H1 (cell line): ENCODE data around the gene TMEM154. TPM values are rescaled to one million over a fixed set of nuclear protein-coding genes. Genes with fewer than 3 reads are reported as not detected.

ENCODE experiments used
- CTCF ChIA-PET: fragments of 300-600 bp; sonication (Branson Sonifier 250); formaldehyde crosslinking; loops from one replicate; lab custom pipeline; 2021; ENCODE audit not compliant: partially characterized antibody; lab: Charles Lee
- POLR2A ChIA-PET: fragments of 300-600 bp; sonication (Branson Sonifier 250); formaldehyde crosslinking; loops from one replicate; lab custom pipeline; 2021; ENCODE audit warnings: inconsistent platforms; ENCODE audit not compliant: partially characterized antibody; lab: Charles Lee
- DNase-seq, 2 experiments: peaks; one replicate each; pipeline versions ENCODE4 v3.0.0 to v3.0.0-alpha.2; 2010 to 2022; ENCODE audit warnings: low spot score in 2 of 2, low read depth in 1 of 2, mixed read lengths in 1 of 2
- FAIRE-seq: peaks from 2 replicates; lab custom pipeline; 2011; peaks lifted over from hg19 to GRCh38; lab: Jason Lieb, UNC
- H2AFZ ChIP-seq: 2 replicates; pipeline ENCODE4 v1.8.1; 2012; ENCODE audit warnings: low read length, inconsistent platforms
- H2AK5ac ChIP-seq: 2 replicates; pipeline ENCODE4 v1.6.1; 2013; ENCODE audit warnings: low read depth, low read length
- H2BK120ac ChIP-seq: replicated peaks from 2 replicates; pipeline ENCODE3; 2013; ENCODE audit warnings: low read depth, low read length, inconsistent platforms
- H2BK12ac ChIP-seq: 2 replicates; pipeline ENCODE4 v1.6.1; 2013; ENCODE audit warnings: low read depth, low read length
- H2BK15ac ChIP-seq: 2 replicates; pipeline ENCODE4 v1.6.1; 2013; ENCODE audit warnings: low read length
- H2BK20ac ChIP-seq: 2 replicates; pipeline ENCODE4 v1.6.1; 2013; ENCODE audit warnings: low read length
- H2BK5ac ChIP-seq: 2 replicates; pipeline ENCODE4 v1.6.1; 2013; ENCODE audit warnings: low read depth, low read length
- H3K14ac ChIP-seq: 2 replicates; pipeline ENCODE4 v1.6.1; 2013; ENCODE audit warnings: inconsistent platforms; ENCODE audit not compliant: insufficient read length
- H3K18ac ChIP-seq: 2 replicates; pipeline ENCODE4 v1.6.1; 2013; ENCODE audit warnings: low read length; ENCODE audit errors: extremely low read depth
- H3K23ac ChIP-seq: 2 replicates; pipeline ENCODE4 v1.6.1; 2013; ENCODE audit warnings: inconsistent platforms; ENCODE audit not compliant: insufficient read length
- H3K23me2 ChIP-seq: 2 replicates; pipeline ENCODE4 v1.6.1; 2013; ENCODE audit warnings: low read depth, low read length
- H3K27ac ChIP-seq: 2 replicates; pipeline ENCODE4 v1.6.1; 2011; ENCODE audit warnings: low read depth, low read length, inconsistent platforms
- H3K27me3 ChIP-seq, 4 experiments: replicated peaks in 1 of 4; 1 replicate in 1 of 4; 2 replicates in 3 of 4; pipeline versions ENCODE4 v1.6.1 to v1.8.1; 2011 to 2013; ENCODE audit warnings: low read length in 3 of 4, mild to moderate bottlenecking in 3 of 4, inconsistent platforms in 2 of 4, mixed read lengths in 2 of 4, moderate library complexity in 1 of 4; ENCODE audit not compliant: control insufficient read depth in 3 of 4, insufficient read depth in 3 of 4; ENCODE audit errors: extremely low read depth in 1 of 4
- H3K36me3 ChIP-seq, 4 experiments: 2 replicates each; pipeline versions ENCODE4 v1.6.1 to v1.8.1; 2011 to 2013; ENCODE audit warnings: mild to moderate bottlenecking in 4 of 4, low read length in 3 of 4, moderate library complexity in 2 of 4, control low read depth in 1 of 4, inconsistent platforms in 1 of 4; ENCODE audit not compliant: insufficient read depth in 4 of 4, control insufficient read depth in 2 of 4
- H3K4ac ChIP-seq: replicated peaks from 2 replicates; pipeline ENCODE3; 2013; ENCODE audit warnings: low read length, low read depth, mixed read lengths, inconsistent platforms; ENCODE audit not compliant: insufficient read length
- H3K4me1 ChIP-seq, 4 experiments: replicated peaks in 1 of 4; 1 replicate in 1 of 4; 2 replicates in 3 of 4; pipeline versions ENCODE4 v1.6.1 to v1.8.1; 2011 to 2013; ENCODE audit warnings: low read length in 3 of 4, inconsistent platforms in 2 of 4, mixed read lengths in 1 of 4; ENCODE audit not compliant: insufficient read depth in 4 of 4, control insufficient read depth in 3 of 4
- H3K4me2 ChIP-seq, 2 experiments: 2 replicates each; pipeline versions ENCODE4 v1.6.1 to v1.8.1; 2011 to 2013; ENCODE audit warnings: low read depth in 2 of 2, low read length in 2 of 2, control low read depth in 1 of 2, inconsistent platforms in 1 of 2, mild to moderate bottlenecking in 1 of 2; ENCODE audit not compliant: insufficient read depth in 1 of 2
- H3K4me3 ChIP-seq, 4 experiments: fragments of 200-600, 300-600 bp in 1 of 4; sonication (generic), shearing (Covaris generic), sonication (Bioruptor Twin) in 1 of 4; 2 replicates each; pipeline versions ENCODE4 v1.5.1 to v1.8.1; 2011 to 2016; ENCODE audit warnings: low read length in 4 of 4, low read depth in 3 of 4, control low read depth in 2 of 4, inconsistent platforms in 2 of 4, mild to moderate bottlenecking in 2 of 4, mixed read lengths in 1 of 4, moderate library complexity in 1 of 4; ENCODE audit not compliant: insufficient read depth in 2 of 4; ENCODE audit errors: extremely low read depth in 1 of 4
- H3K56ac ChIP-seq: replicated peaks from 2 replicates; pipeline ENCODE3; 2013; ENCODE audit warnings: low read depth, mild to moderate bottlenecking, mixed read lengths, low read length, inconsistent platforms; ENCODE audit not compliant: insufficient read length
- H3K79me1 ChIP-seq: 2 replicates; pipeline ENCODE4 v1.6.1; 2013; ENCODE audit warnings: low read depth, low read length, control low read depth
- H3K79me2 ChIP-seq, 2 experiments: 2 replicates each; pipeline versions ENCODE4 v1.6.1 to v1.8.1; 2012 to 2013; ENCODE audit warnings: low read length in 2 of 2, mild to moderate bottlenecking in 2 of 2, inconsistent platforms in 1 of 2; ENCODE audit not compliant: insufficient read depth in 2 of 2, control insufficient read depth in 1 of 2
- H3K9ac ChIP-seq, 4 experiments: replicated peaks in 1 of 4; 1 replicate in 1 of 4; 2 replicates in 3 of 4; pipeline versions ENCODE4 v1.6.1 to v1.8.1; 2011 to 2013; ENCODE audit warnings: low read depth in 3 of 4, low read length in 3 of 4, control low read depth in 2 of 4, mild to moderate bottlenecking in 2 of 4, moderate library complexity in 2 of 4, inconsistent platforms in 1 of 4; ENCODE audit errors: extremely low read depth in 1 of 4
- H3K9me3 ChIP-seq, 2 experiments: 2 replicates each; pipeline versions ENCODE4 v1.6.1 to v1.8.1; 2012 to 2013; ENCODE audit warnings: mild to moderate bottlenecking in 2 of 2, moderate library complexity in 2 of 2, control low read depth in 1 of 2, inconsistent platforms in 1 of 2, low read depth in 1 of 2, low read length in 1 of 2, mixed read lengths in 1 of 2; ENCODE audit not compliant: insufficient read depth in 2 of 2
- H4K20me1 ChIP-seq, 2 experiments: replicated peaks in 1 of 2; 2 replicates each; pipeline versions ENCODE3 to v1.8.1; 2011 to 2013; ENCODE audit warnings: inconsistent platforms in 2 of 2, low read length in 2 of 2, mild to moderate bottlenecking in 1 of 2; ENCODE audit not compliant: insufficient read depth in 2 of 2, control insufficient read depth in 1 of 2
- H4K5ac ChIP-seq: 2 replicates; pipeline ENCODE4 v1.6.1; 2013; ENCODE audit warnings: low read length, low read depth, mixed read lengths, inconsistent platforms; ENCODE audit not compliant: insufficient read length
- H4K8ac ChIP-seq: 2 replicates; pipeline ENCODE4 v1.8.0; 2013; ENCODE audit warnings: mild to moderate bottlenecking, moderate library complexity, low read length, inconsistent platforms; ENCODE audit not compliant: insufficient read depth; ENCODE audit errors: extremely low read depth
- H4K91ac ChIP-seq: replicated peaks from 2 replicates; pipeline ENCODE3; 2013; ENCODE audit warnings: low read length, mixed read lengths, inconsistent platforms; ENCODE audit not compliant: insufficient read length
- BCL11A ChIP-seq, 2 experiments: IDR thresholded peaks; one replicate each; pipeline ENCODE4 v1.6.1; 2011; ENCODE audit warnings: low read depth in 2 of 2, low read length in 2 of 2, mild to moderate bottlenecking in 2 of 2
- CREB1 ChIP-seq: IDR thresholded peaks from 2 replicates; pipeline ENCODE4 v1.6.1; 2012; ENCODE audit warnings: inconsistent platforms
- CTCF ChIP-seq, 3 experiments: IDR thresholded peaks; 1 replicate in 2 of 3; 2 replicates in 1 of 3; pipeline versions ENCODE4 v1.5.1 to v1.6.1; 2011; ENCODE audit warnings: low read length in 3 of 3, mild to moderate bottlenecking in 3 of 3, inconsistent platforms in 2 of 3, low read depth in 1 of 3, moderate library complexity in 1 of 3; ENCODE audit not compliant: insufficient read depth in 1 of 3; ENCODE audit errors: control extremely low read depth in 1 of 3
- KDM1A ChIP-seq: fragments of 200-600, 300-600 bp; sonication (generic); IDR thresholded peaks from 2 replicates; pipeline ENCODE4 v1.7.1; 2016; ENCODE audit warnings: mild to moderate bottlenecking, low read length, borderline replicate concordance
- MAX ChIP-seq: IDR thresholded peaks from 2 replicates; pipeline ENCODE4 v1.6.1; 2012; ENCODE audit warnings: inconsistent platforms
- POLR2AphosphoS5 ChIP-seq: IDR thresholded peaks from 2 replicates; pipeline ENCODE4 v1.6.1; 2011; ENCODE audit warnings: low read depth, low read length
- SIN3A ChIP-seq, 2 experiments: IDR thresholded peaks in 1 of 2; conservative IDR thresholded peaks in 1 of 2; 2 replicates each; pipeline ENCODE4 v1.6.1; 2011 to 2012; ENCODE audit warnings: low read length in 2 of 2, improper control_type of control experiment in 1 of 2, low read depth in 1 of 2, mild to moderate bottlenecking in 1 of 2
- SIX5 ChIP-seq: IDR thresholded peaks from 2 replicates; pipeline ENCODE4 v1.6.1; 2011; ENCODE audit warnings: mild to moderate bottlenecking, low read depth, low read length
- TAF1 ChIP-seq: IDR thresholded peaks from 2 replicates; pipeline ENCODE4 v1.6.1; 2011; ENCODE audit warnings: mild to moderate bottlenecking, low read depth, low read length
- TEAD4 ChIP-seq: IDR thresholded peaks from 2 replicates; pipeline ENCODE4 v1.6.1; 2012; ENCODE audit warnings: low read depth, low read length, inconsistent platforms, mixed read lengths
- WGBS, 2 experiments: shearing (Covaris generic) in 1 of 2; methylation state at CpG; one replicate each; pipeline versions ENCODE4 v1.1.6 to v1.1.7; 2013 to 2015; ENCODE audit warnings: low lambda C conversion rate in 2 of 2, mixed read lengths in 2 of 2, inconsistent platforms in 1 of 2, low coverage in 1 of 2, missing lambda C conversion rate in 1 of 2; ENCODE audit not compliant: insufficient replicate concordance in 2 of 2, insufficient coverage in 1 of 2, insufficient read length in 1 of 2; ENCODE audit errors: extremely low coverage in 1 of 2, missing lambda C conversion rate in 1 of 2; 5-methylcytosine and 5-hydroxymethylcytosine counted together
- polyA plus RNA-seq, 7 experiments: library from polyadenylated mRNA; depleted of rRNA in 3 of 7; stranded (reverse) in 5 of 7; unstranded in 2 of 7; fragments of >200 nt in 5 of 7; fragments of 200-250 nt in 2 of 7; gene quantifications; 1 replicate in 5 of 7; 2 replicates in 1 of 7; 4 replicates in 1 of 7; pipeline versions ENCODE4 v1.2.1 to v1.2.3, GENCODE V29; 2011 to 2013; ENCODE audit warnings: missing spikeins in 2 of 7, mixed read lengths in 2 of 7
- total RNA-seq: library from RNA; stranded (reverse); fragmentation: NEBNext Ultra II Directional; extraction: Animal tissue kit (Norgen Biotek cat#: 25700); gene quantifications from 2 replicates; pipeline ENCODE4 v1.2.1, GENCODE V29; 2021

The TMEM154 gene
- total and polyA plus RNA-seq, 2 of the 8 experiments (the other 6 are each of a cell fraction or from before 2014, with no cell fraction given), result 0.33 to 1.2 TPM

DNA sequence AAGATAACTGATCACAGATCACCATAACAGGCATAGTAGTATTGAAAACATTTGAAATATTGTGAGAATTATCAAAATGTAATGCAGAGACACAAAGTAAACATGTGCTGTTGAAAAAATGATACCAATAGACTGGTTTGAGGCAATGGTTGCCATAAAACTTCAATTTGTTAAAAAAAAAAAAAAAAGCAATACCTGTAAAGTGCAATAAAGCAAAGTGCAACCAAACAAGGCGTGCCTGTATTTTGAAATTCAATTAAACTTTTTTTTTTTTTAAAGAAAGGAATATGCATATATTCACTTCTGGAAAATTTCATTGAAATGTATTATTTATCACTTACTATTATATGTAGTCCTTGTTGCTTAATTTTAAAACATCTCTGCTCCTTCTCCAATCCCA, 27.7 kb downstream of the TMEM154 start:
- H3K9me3 ChIP-seq, result peaks cover 1% of the 10 kb centered on the region in 2 experiments; a peak in 2 of 4 replicates
- no peak overlapping the region for H3K27ac ChIP-seq
- DNase-seq (no peak), FAIRE-seq (no peak)
- no peak overlapping the region for H2BK5ac ChIP-seq
- H3K4me2 ChIP-seq, result no peak overlapping the region
- H3K79me1 ChIP-seq, result no peaks in the 10 kb centered on the region
- no peak overlapping the region for H2AFZ ChIP-seq
- H4K5ac ChIP-seq, result no peak overlapping the region
- H3K4me1 ChIP-seq, result peaks cover 3 to 9% (median 5%) of the 10 kb centered on the region in 4 experiments
- H3K4me3 ChIP-seq, result no peak overlapping the region
- CTCF ChIA-PET, result interaction anchor here (1.7 kb wide), 1 partner anchor 11 kb away, joined by 8 read pairs; no protein-coding TSS in a partner anchor
- no peak overlapping the region for H2BK120ac ChIP-seq
- no peak overlapping the region for H2BK20ac ChIP-seq
- H3K14ac ChIP-seq, result no peak overlapping the region
- H4K8ac ChIP-seq, result no peak overlapping the region
- POLR2A ChIA-PET, result no interaction called here
- H3K27me3 ChIP-seq, result no peaks in the 10 kb centered on the region
- no peak overlapping the region for H3K23ac ChIP-seq
- H3K36me3 ChIP-seq, result no peaks in the 10 kb centered on the region
- no peak overlapping the region for H4K91ac ChIP-seq
- WGBS, 2 experiments, result 83% methylated on average over 1 of the region's 1 CpG; no CpG with 5 or more reads in 1 of the 2 experiments
- no peaks in the 10 kb centered on the region for H3K79me2 ChIP-seq
- no peak overlapping the region for H2BK12ac ChIP-seq
- no peak overlapping the region for H3K4ac ChIP-seq
- no peak overlapping the region for H3K9ac ChIP-seq
- no peak overlapping the region for H2BK15ac ChIP-seq
- no peak overlapping the region for H3K56ac ChIP-seq
- no peak overlapping the region for H2AK5ac ChIP-seq
- no peaks in the 10 kb centered on the region for H3K23me2 ChIP-seq
- H4K20me1 ChIP-seq, result no peaks in the 10 kb centered on the region
- TF ChIP-seq CTCF (IDR thresholded peaks at IDR 0.05; ENCODE audit: control extremely low read depth in 1 of 3, insufficient read depth in 1 of 3, low read depth in 1 of 3, low read length in 3 of 3) (no peak), TAF1 (no peak), POLR2AphosphoS5 (no peak), TEAD4 (no peak), KDM1A (no peak), BCL11A (IDR thresholded peaks at IDR 0.05; ENCODE audit: low read depth in 2 of 2, low read length in 2 of 2) (no peak), MAX (no peak), CREB1 (no peak), SIX5 (no peak), SIN3A (conservative IDR thresholded peaks at IDR 0.05 in 1 of 2, IDR thresholded peaks at IDR 0.05 in 1 of 2; ENCODE audit: low read depth in 1 of 2, low read length in 2 of 2) (no peak)
- H3K18ac ChIP-seq, result no peak overlapping the region
